Embryonic facial prominence (tissue), 1 donor: ENCODE data around the gene TMEM61.
"Not testable (repeated sequence)": the region's sequence is repeated elsewhere in the genome, so short reads cannot be mapped to it uniquely, and the experiment has no call there.

Experiments
- DNase-seq: peaks from one replicate; pipeline ENCODE4 v3.0.0-alpha.2; 2016; ENCODE audit errors: extremely low spot score

The TMEM61 gene

DNA sequence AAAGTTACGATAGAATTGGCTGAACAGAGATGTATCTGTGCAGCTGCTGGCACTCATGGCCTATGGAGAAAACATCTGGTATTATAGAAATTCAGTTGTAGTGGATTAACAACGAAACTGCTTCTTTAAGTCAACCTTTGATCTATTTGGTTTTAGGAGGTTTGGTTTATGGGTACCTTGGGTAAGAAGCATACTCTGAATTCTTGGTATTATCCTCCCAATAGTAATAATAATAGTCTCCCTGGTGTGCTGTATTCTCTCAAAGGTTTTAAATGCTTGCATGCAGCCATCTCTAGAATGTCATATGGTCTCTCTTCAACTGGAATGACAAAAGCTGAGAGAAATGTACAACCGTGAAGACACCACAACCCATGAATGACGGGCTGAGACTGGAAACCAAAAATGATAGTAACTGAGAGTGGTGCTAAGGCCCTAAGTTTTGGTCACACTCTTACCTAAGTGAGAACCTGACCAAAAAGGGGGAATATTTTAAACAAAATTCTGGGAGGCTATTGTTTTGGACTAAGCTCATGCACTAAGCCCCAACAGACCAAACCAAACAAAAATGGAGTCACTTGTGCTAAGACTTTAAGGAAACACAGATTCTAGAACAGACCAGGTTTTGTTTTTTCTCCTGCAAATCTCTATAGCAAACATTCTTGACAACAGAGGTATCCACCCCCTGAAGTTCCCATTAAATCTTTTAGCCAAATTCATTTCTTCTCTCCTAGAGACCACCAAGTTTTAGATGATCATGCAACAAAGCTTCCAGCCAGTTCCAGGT, 17.6 kb upstream of the TMEM61 start:
- DNase-seq = no peak

DNA sequence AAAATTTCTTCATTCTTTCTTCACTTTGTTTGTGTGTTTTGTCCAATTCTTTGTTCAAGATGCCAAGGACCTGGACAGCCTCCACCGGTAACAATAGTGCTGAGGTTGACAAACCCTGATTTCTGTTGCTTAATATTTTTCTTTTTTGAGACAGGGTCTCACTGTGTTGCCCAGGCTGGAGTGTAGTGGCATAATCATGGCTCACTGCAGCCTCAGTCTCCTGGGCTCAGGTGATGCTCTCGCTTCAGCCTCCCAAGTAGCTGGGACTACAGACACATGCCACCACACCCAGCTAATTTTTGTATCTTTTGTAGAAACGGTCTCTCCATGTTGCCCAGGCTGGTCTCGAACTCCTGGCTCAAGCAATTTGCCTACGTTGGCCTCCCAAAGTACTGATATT, 16.6 kb upstream of the TMEM61 start:
- not testable (repeated sequence) for DNase-seq

DNA sequence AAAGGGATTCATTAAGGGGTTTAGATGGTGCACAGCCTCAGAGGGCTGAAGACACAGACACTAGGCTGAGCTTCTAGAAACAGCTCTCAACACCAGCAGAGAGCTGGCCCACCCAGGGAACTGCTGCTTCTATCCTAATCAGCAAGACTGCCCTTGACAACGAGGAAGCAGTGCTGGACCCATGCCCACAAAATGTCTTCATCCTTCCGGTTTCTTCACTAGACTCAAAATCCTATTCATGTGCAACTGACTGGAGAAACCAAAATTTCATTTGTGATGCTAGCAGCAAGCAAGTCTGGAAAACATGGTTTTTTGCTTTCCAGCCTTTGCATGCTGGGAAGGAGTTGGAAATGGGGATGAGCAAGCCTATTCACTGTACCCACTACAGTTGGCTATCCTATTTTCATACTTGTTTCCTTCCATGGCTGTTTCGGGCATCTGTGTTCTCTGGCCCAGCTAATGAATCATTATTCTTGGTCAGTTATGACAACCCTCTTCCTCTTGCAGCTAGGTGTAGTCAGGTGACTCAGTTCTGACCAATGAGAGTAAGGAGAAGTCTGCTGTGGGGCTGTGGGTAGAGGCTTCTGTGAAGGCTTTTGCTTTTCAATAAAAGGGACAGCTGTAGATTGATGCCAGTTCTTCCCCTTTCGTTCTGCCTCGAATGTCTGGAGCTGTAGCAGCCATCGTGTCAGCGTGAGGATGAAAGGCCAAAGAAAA, 14.6 kb upstream of the TMEM61 start:
- DNase-seq = no peak

DNA sequence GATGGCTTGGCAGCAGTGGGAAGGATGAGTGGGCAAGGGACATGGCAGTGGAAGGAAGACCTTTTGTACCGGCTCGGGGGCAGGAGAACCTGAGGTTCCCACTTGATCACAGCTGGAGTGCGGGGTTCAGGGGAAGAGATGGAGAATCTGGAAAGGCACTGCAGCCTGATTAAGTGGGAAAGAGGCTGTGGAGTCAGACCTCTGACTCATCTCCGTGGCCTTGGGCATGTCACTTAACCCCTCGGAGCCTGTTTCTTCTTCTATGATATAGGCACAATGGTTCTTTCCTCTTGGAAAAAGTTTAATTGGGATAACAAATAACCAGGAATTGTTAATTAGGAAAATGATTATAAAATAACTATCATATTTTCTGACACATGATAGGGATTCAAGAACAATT, 13.1 kb upstream of the TMEM61 start:
- no peak for DNase-seq

DNA sequence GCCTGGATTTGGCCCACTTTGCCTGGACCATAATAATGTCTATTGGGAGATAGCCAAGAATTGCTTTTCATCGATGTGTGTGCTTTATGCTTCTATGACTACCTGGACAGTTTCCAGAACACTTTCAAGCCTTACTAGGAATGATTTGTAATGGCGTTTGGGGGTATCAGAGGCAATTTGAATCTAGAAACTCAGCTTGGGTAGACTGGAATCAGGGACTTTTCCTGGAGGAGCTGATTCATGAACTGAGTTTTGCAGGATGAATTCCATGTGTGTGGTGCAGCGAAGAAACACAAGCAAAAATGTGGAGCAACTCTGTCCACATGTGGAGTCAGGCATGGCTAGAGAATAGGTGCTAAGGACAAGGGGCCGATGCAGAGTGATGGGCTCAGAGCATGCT, 11.9 kb upstream of the TMEM61 start:
- DNase-seq = no peak

DNA sequence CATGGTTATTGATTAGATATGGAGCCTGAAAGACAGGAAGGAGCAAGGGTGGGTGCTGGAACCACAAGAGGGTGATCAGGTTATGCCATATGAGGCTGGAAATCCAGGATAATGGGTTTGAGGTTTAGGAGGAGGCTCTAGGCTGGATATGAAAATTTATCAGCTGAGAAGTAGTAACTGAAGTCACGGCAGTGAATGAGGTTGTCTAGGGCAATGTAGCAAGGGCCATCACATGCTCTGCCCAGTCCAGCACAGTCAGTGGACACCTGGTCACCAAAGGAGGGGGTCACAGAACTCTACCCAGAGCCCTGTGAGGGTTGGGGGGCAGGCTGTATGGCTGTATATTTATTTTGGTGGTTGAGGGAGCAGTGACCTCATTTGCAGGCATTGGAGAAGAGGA, 10.5 kb upstream of the TMEM61 start:
- no peak for DNase-seq

DNA sequence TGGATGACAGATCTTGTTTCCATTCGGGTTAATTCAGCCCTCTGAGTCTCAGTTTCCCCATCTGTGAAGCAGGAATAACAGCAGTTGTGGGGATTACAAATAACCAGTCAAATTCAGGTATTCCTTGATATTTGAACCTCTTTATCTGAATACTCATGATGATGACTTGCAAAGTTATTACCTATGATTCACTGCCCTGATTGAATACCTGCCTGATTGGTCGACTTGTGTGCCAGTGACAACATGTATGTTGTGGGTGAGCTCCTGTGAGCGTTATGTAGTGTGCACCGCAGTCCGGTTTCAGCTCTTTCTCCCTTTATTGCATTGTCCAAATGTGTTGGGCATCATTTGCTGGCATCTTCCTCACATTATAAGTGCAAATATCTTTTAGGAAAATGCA, 9.5 kb upstream of the TMEM61 start:
- no peak for DNase-seq

DNA sequence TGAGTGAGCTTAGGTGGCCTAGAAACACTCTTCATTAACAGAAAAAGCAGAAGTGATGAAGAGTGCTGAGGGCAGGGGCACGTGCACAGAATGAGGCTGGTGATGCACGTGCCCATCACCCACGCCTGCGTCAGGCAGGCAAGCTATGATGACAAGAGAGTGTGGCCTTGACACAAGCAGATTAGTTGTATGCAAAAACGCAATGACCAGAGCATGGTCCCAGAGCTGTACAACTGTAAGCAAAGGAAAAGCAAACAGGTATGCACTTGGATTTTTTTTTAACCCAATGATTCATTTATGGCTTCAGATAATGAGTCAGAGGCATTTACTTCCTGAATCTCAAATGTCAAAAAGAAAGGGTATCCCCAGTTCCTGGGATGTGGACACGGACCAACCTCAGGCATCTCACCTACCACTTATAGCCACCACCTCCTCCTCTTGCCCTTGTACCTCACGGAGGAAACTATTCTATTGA, 9.1 kb upstream of the TMEM61 start:
- no peak for DNase-seq

DNA sequence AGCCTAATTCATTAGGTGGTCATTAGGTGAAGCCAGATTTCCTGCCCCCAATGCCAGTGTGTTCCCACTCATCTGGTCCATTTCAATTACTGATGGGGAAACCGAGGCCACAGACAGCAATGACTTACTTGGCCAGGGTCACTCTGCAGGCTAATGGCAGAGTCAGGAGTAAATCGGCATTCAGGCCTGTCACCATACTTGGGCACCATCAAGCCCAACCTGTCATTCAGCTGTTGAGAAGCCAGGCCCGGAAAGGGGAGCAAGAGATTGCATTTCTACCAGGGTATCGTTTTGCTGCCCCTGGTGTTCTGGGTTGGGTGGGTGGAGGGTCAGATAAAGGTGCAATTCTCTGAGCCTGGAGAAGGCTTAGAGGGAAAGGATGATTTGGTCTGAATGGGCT, 8.0 kb upstream of the TMEM61 start:
- DNase-seq = no peak

DNA sequence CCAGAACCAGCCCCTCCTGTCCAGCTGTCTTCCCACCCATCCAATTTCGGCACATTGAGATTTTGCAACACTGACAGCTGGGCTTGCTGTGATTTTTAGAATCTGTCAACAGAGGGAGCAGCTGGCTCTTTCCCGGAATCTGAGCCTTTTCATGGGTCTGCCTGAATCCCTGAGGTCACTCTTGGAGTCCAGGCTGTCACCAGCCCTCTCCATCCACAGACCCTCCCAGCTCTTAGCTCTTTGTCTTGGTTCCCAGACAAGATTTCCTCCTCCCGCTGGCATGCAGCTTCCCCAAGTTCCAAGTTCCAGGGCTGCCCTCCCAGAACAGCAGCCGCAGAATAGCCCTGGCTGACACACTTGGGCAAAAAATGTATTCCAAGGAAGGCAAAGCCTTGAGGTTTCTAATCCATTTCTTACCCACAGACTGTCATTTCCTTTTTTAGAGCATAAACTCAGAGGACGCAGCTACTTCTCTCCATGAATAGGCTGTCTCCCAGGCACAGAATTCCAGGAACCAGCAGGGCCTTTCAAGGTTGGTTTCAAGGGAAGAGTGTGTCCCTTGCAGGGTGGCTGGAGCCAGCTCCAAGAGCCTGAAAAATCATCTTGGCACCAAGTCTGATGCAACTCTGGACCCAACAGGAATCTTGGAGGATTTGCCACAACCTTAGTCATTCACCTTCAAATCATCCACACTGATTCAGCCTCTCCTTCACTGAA, 7.1 kb upstream of the TMEM61 start:
- DNase-seq = no peak

DNA sequence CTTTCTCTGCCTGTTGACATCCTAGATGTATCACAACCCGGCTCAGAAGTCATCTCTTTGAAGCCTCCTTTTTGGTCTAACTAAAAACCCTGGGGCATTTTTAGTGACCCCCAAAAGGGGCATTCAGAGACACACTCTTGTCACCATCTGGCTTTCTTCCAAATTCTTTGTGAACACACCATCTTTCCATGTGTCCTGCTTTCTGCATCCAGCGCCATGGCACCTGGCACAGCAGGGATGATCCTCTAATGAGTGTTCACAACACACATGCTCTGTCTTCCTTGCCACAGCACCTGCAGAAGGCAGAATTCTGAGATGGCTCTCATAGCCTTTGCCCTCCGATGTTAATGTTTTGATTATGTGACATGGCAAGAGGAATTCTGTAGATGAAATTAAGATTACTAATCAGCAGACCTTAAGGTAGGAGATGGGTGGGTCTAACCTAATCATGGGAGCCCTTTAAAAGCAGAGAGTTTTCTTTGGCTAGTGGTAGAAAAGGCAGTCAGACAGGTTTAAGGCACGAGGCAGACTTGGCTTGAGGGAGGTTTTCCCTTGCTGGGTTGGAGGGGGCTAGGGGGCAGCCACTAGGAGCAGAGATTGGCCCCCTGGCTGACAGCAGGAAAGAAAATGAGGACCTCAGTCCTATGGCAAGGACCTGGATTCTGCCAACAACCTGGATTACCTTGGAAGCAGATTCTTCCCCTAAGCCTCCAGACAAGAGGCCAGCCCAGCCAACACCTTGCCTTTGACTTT, 4.9 kb upstream of the TMEM61 start:
- DNase-seq = no peak

DNA sequence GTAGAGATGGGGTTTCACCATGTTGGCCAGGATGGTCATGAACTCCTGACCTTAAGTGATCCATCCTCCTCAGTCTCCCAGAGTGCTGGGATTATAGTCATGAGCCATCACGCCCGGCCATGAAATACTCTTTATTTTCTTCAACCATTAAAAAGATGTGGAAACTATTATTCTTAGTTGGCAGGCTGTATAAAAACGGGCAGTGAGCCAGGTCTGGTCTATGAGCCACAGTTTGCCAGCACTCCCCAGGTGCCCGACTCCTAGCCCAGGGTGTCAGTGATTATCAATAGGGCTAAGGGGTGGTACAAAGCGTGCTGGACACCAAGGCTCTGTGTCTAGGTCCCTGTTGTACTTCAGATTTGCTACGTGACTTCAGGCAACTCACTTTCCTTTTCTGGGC, 3.7 kb upstream of the TMEM61 start:
- no peak for DNase-seq

DNA sequence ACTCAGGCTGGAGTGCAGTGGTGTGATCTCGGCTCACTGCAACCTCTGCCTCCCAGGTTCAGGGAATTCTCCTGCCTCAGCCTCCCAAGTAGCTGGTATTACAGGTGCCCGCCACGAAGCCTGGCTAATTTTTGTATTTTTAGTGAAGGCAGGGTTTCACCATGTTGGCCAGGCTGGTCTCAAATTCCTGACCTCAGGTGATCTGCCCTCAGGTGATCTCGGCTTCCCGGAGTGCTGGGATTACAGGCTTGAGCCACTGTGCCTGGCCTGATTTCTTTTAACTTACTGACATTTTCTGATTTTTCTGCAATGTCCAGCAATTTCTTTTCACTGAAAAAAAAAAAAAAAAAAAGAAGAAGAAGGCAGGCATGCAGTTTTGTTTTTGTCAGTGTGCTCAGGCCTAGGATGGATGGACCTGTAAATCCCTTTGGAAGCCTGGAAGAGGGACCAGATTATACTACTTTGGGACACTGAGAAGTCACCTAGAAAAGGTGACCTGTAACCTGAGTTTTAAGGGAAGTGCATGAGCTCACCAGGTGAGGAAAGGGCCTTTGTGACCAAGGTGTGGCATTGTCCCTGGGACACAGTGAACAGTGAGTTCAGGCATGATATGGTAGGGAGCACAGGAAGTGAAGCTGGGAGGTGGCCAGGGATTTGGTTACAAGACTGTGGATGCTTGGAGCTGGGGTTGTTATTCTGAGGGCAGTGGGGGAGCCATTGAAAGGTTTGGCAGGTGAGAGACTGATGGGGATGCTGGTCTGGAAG, 2.7 kb upstream of the TMEM61 start:
- no peak for DNase-seq

DNA sequence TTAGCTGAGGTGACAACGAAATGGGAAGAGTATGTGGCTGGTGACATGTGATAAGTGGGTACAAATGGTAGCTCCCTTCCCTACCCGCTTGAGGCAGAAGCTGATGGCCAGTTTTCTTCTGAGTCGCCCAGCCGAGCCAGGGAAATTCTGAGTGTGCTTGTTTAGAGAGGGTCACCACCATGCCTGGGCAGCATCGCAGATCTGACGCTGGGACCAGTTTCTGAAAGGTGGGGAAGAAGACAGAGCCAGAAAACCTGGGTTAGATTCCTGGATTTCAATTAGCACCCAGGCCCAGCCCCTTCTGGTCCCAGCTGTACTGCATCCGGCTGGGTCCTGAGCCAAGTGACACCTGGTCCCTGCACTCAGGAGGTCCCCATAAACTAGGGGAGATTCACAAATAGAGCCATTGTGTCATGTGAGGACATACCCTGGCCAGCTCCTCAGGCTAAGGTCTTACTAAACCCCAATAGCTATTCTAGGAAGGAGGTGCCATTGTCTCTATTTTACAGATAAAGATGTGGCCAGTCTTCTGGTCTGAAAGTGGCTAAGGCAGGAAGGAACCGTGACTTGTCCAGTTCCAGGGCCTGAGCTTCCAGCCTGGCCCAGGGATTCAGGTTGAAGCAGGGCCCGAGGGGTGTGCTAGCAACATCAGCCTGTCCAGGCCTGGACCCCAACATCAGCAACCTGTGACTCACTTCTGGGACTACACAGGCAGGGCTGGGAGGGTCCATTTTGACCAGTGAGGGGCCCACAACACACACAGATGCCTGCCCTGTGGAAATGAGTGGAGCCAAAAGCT, 1.7 kb upstream of the TMEM61 start:
- DNase-seq = no peak

DNA sequence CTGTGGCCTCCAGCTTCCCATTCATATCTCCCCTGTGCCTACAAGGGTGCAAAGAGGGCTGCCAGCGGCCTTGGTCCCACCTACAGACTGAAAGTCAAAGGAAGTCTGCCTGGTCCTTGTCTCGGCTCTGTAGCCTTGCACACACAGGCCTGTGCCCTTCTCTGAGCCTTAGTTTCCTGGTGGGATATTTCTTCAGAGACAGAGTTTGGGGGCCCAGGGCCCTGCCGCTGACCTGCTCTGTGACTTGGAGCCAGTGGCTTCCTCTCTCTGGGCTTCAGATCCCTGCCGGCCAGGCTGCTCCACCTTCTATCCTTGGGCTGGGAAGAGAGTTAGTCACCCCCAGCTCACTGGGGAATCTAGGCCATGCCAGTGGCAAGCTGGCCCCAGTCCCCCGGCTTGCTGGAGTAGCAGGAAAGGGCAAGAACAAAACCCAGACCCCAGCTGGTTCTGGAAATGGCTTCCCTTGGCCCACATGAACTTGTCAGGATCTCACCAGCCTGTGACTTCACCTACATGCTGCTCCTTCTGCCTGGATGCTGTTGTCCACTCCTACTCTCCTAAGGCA, 1.0 kb upstream of the TMEM61 start:
- no peak for DNase-seq

DNA sequence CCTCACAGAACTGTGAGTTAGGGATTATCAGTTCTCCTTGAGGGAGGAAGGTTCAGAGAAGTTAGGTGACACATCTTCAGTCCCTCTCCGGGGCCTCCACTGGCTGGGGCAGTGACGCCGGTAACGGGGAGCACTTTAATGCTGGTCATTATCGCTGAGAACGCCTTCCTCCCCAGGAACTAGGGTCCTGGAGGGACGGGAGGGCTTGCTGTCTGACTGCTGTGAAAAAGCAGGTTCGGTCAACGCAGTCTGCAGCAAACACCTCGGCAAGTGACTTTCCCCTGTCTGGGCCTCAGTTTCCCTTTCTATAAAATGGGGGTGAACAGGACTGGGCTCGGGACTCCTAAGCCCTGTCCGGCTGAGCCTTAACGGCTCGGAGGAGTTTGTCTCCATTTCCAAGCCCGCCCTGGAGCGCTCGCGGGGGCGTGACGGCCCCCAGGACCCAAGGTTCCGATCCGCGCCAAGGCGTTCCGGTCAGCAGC, 341 bp upstream of the TMEM61 start:
- no peak for DNase-seq

DNA sequence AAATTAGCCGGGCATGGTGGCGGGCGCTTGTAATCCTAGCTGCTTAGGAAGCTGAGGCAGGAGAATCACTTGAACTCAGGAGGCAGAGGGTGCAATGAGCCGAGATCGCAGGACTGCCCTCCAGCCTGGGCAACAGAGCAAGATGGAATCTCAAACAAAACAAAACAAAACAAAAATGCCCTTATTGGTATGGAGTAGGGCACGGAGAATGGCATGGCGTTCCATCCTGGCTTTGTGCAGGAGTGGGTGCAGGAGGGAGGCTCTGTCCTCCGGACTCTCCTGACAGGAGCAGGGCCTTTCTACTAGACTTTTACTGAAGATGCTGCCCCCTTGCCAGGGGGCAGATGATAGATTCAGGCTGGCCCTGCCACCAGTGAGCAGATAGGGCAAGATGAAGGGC, 1.0 kb downstream of the TMEM61 start:
- DNase-seq = no peak

DNA sequence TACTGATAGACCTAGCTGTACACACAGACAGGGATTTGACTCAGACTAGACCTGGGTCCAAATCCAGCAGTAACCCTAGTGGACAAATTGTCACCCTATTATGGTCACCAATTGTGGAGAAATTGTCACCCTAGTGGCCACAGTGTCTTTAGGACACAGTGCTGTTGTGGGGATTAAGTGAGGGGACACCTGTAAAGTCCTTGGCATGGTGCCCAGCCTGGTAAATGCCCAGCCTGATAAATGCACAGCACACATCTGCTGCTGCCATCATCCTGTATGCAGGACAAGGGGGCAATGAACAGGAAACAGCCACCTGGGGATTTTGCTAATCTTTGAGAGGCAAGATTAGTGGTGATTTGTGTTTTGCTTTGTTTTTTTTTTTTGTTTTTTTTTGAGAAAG, 2.3 kb downstream of the TMEM61 start:
- DNase-seq = no peak

DNA sequence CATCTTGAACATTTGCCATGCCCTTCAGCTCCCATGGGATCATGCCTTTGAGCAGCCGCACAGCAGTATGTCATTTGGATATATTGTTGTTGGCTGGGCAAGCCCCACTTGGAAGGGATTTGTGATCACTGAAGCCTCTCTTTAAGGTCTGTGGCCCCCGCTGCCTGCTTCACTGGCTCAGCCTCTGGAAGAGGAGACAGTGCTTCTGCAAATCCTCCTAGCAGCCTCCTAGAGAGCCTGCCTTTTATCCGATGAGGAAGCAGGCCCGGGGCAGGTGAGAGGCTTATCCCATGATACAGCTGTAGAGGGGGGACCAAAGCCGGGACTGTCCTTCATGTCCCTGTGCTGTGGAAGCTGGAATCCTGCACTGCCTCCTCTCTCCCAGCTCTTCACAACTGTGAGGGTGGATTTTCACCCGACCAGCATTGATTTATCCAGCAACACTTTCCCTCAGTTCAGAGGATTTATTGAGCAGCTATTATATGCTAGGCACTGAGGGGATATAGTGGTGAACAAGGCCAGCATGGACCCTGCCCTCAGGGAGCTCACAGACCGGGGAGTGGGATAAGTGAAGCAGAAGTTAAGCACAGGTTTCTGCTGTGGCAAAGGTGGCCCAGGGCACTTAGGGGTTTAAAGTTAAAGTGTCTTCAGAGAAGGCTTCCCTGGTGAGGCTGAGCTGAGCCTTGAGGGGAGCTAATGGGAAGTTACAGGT, 3.9 kb downstream of the TMEM61 start:
- DNase-seq = no peak
